EH (cell line): ENCODE results near the gene POLD2.

Experiments
- DNase-seq: peaks from one replicate; pipeline ENCODE4 v3.0.0-alpha.2; 2015; ENCODE audit warnings: low read depth

POLD2 gene

DNA sequence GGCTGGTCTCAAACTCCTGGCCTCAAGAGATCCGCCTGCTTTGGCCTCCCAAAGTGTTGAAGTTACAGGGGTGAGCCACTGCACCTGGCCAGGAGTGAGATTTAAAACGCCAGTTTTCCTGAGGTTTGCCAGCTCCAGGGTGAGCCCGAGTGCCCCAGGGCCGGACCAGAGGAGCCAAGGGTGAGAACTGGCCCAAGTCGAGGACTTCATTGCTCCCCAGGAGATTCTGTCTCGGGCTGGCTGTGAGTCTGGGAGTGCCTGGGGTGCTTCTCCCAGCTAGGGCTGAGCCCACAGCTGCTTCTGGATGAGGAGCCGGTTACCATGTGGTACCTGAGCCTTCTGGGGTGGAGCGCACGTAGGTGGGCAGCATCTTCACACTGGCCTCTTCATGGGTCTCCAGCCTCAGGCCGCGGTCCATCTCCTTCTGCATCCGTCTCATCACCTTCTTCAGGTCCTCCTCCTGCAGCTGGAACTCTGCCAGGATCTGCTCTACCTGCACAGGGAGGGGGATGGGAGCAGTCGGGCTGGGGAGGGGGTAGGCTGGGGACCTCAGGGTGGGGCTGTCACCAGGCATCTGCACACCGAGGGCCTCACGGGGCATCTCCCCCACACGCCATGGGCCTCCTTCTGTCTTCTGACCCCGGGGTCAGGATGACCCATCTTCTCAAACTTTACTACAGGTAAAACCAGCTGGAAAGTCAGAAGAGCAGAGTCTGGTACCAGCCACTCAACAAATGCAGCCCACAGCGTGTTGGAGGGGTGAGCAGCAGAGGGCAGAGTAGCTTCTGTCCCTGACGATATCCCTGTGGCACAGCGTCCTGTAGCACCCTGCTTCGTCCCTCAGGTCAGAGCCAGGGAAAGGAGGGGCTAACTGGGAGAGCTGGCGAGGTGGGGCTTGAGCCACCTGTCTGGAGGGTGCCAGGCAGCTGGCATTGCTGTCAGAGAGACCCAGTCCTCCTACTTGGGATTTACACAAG is 29.9 kb upstream of the POLD2 start:
- no peak for DNase-seq

DNA sequence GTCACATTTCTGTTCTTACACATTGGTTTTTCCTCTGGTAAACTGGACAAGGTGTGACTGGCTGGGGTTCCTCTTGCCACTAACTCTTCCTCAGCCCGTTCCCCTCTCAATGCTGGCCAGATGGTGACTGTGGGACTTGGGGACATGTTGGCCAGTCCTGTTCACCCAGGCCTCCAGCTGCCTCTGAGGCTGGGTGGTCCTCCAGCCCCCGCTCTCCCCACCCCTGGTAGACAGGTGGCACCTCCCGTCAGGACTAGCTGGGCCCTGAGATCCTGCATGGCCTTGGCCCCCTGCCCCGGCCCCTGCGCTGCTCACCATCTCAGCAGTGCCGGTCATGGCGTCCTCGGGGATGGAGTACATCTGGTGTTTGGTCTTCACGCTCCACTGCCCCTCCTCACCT is 28.6 kb upstream of the POLD2 start:
- DNase-seq, result no peak

DNA sequence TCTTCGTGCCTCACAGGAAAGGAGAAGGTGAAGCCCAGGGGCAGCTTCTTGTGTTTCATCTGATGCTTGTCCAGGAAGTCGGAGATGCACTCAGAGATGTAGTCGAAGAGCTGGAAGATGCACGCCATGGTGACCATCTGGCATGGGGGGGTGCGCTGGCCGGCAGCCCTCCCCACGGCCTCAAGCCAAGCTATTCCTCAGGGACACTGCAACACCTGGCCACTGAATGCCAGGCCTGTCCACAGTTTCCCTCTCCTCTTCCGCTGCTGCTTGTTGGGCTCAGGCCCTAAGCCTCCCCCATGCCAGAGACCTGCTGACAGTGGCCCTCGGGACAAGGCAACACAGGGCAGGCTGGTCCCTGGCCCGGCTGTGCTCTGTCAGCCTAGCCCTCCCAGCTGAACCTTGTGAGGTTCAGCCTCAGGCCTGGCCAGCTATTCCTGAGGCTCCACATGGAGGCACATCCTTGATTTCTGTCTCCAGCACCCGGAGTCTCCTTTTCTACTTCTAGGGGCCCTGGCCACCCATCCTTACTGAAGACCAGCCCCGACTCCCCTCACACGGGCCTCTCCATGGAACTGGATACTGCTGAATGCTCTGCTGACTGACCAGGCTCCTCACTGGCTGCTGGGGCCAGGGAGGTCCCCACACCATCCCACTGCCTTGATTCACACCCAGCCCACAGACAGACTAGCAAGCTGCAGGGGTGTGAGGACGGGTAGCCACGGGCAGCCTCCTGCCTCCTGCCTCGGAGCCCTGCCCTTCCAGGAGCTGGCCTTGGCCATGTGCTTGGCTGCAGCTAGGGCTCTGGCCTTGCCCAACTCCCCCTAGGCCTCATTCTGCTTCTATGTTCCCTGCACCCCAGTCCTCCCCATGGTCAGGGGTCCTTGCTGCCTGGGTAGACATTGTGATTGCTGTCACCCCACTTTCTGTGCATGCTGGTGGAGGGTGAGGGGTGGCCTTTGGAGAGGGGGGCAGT is 27.9 kb upstream of the POLD2 start:
- DNase-seq, result no peak

- DNase-seq, result no peak
These were observed 27.1 kb upstream of the POLD2 start for GRCh38 chr7:44150466-44150832.

DNA sequence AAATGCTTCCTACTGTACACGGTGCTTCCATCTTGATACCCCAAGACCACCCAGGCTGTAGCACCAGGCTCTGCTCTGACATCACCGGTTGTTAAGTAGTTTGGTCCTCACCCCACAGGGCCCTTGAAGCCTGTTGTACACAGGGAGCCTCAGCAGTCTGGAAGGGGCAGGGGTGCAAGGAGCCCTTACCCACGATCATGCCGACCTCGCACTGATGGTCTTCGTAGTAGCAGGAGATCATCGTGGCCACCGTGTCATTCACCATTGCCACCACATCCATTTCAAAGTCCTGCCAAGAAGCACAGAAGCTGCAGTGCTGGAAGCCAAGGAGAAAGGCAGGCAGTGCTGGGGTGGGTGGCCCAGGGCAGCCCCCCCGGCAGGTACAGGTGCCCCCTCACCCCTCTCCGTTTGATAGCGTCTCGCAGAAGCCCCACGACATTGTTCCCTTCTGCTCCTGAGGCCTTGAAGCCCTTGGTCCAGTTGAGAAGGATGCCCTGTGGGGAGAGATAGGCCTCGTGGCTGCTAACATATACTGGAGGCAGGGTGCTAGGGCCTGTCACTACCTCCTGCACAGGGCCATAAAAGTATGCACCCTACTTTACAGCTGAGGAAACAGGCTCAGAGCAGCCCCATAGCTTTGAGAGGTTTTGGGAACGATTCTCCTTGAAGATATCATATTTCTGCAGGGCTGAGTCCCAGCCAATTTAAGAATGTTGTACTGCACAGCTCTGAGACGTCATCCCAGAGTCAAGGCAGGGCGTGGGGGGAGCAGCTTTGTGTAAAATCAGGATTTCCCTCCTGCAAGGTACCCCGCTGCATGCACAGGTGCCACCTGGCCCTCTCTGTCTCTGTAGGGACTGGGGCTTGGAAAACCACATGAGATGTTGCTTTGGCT is 26.5 kb upstream of the POLD2 start:
- peak; percentile 23 for DNase-seq

- DNase-seq, result no peak
These were observed 25.7 kb upstream of the POLD2 start for GRCh38 chr7:44148961-44149536.

GRCh38 chr7:44148166-44148565 is 24.8 kb upstream of the POLD2 start:
- no peak for DNase-seq

DNA sequence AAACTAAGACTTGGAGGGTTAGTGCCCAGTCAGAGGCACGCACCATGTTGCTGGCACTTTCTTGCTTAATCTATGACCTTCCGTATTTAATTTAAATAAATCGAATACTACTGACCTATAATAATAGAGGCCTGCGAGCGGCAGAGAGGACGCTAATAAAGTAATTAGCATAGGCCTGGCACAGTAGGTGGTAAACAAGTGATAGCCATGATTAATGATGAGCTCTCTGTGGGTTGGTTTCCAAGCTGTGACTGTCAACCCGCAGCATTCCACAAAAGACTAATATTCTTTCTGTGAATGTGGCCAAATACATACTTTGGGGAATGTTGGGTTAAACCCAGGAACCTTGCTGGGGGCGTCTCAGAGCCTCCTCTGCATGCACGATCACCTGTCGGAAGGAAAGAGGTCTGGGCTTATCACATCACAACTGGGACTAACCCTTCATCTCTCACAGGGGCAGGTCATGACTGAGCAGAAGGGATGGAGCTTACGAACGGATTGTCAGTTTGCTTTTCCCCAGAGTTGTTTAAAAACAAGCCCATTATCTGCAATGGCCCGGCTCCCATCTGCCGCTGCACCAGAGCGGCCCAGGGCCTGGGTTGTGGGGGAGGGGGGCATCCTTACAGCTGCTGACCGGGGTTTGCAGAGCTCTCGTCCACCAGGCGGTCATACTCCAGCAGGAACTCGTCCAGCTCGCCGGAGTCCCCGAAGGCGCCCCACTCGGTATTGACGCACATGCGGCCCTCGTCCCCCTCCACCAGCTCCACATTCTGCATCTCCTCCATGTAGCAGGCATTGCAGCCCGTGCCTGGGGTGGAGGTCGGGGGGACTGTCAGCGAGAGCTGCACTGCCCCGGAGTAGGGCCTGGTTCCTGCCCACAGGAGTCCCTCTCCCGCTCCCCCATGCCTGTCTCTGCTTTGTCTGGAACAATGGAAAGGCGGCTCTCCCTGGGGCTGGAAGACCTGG is 24.0 kb upstream of the POLD2 start:
- DNase-seq, result no peak

DNA sequence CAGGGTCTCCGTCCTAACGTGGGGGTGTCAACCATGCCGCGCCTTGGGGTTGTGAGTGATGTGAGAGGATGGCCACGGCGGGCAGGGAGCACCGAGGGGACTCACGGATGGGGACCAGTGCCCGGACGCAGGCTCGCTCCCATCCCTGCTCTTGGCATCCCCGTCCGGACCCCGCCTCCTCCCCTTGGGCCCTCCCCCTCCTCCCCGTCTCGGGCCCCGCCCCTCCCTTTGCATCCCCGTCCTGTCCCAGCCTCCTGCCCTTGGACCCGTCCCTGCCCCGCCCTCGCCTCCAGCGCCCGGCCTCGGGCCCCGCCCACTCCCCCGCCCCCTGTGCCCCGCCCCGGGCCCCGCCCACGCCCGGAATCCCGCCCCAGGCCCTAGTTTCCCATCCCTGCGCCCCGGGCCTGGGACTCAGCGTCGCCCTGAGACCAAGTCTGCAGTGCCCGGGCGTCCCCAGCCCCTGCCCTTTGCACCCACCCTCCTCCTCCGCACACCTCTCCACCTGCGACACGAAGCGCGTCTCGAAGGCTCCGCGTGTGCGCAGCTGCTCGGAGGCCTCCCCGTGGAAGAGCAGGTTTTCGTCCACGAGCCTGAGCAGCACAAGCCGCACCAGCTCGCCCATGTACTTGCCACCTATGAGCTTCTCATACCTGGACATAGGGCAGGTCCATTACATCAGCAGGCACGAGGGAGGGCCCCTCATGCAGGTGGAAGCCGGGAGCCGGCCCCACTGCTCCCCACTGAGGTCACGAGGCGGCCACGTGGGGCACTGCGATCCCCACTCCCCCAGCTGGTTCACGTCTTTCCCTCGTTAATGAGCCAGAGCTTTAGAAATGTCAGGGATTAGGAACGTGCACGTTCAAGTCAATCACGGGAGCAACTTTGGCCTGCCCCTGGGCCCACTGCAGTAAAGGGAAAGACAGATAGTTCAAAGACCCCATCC is 22.9 kb upstream of the POLD2 start:
- DNase-seq, result peak; percentile 80

DNA sequence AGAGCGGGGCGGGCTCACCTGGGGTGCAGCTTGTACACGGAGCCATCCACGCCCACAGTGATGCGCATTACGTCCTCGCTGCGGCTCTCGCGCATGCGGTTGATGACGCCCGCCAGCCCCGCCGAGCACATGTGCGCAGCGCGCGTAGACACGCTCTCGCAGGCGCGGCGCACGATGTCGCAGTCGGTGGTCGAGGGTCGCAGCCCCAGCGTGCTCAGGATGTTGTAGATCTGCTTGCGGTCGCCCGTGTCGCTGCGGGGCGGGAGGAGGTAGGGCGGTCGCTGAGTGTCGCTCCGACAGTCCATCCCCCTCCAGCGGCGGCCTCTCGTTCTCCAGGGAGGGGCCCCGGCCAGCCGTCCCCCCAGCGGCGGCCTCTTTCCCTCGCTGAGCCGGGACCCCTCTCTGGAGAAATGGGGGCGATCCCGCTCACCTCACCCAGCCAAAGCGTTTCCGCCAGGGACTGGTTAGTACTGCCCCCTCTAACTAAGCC is 22.2 kb upstream of the POLD2 start:
- DNase-seq, result no peak

DNA sequence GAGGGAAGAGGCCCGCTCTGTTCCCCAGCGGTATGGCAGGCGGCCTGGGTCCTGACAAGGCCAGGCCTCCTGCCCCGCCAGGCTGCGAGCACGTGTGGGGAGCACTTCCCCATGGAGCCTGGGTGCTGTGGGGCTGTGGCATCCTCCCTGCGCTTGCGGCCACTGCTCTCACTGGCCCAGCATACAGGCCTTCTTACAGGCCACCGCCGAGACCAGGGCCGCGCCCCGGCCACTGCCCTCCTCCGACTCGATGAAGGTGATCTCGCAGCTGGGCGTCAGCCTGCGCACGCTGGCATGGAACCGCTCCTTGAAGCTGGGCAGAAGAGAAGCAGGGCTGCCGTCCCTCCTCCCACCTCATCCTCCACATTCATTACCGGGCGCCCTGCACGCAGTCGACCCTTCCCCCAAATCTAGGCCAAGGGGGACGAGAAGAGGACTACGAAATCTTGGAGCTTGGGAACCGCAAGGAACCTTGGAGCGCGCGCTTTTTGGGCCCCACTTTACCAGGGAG is 21.7 kb upstream of the POLD2 start:
- no peak for DNase-seq

DNA sequence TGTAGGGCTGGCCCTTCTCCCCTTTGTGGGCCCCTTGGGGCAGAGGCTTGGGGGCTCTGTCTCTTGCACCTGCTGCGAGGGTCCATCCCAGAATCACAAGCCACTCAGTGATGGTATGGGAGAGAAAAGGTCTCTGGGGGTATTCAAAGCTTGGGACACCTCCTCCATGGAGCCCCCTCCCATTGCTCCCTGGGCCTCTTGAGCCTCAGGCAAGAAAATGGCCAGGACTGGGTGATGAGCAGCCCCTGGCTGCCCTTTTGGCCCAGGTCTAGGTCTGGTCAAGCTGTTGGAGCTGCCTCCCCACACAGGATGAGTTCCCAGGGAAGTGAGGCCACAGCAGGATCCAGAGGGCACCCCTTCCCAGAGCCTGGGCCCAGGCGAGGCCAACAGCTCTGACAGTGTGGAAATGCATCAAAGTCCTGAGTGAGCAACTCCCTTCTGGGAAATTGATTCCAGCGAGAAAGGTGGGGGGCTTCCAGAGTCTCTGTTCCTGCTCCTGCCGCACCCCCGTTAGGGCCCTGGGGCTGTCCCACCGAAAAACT is 21.1 kb upstream of the POLD2 start:
- DNase-seq, result no peak

DNA sequence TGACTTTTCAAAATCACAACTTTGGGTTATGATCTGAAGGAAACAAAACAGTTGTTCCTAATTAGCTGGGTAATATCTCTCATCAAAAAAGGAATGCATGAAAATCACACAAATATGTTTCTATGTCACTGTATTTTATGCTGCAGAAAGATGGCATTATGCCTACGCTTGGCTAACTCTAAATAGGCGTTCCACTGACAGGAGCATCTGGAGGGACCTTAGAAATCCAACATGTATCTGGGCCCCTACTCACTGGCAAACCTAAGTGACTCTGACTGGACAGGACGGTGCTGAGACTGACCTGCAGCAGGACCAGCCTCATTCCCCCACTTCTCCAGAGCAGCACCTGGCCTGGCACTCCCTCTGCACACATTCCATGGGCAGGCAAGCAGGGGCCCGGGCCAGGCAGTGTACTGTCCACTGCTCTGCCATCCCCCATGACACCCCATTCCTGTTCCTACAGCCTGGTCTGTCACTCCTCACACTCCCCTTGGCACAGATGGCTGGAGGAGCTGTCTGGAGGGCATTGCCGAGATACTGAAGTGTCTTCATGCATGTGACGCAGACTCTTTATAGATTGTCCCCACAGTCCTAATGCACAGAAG is 20.4 kb upstream of the POLD2 start:
- DNase-seq, result peak; percentile 24

- DNase-seq, result no peak
These were observed 18.7 kb upstream of the POLD2 start for GRCh38 chr7:44142028-44142427.

DNA sequence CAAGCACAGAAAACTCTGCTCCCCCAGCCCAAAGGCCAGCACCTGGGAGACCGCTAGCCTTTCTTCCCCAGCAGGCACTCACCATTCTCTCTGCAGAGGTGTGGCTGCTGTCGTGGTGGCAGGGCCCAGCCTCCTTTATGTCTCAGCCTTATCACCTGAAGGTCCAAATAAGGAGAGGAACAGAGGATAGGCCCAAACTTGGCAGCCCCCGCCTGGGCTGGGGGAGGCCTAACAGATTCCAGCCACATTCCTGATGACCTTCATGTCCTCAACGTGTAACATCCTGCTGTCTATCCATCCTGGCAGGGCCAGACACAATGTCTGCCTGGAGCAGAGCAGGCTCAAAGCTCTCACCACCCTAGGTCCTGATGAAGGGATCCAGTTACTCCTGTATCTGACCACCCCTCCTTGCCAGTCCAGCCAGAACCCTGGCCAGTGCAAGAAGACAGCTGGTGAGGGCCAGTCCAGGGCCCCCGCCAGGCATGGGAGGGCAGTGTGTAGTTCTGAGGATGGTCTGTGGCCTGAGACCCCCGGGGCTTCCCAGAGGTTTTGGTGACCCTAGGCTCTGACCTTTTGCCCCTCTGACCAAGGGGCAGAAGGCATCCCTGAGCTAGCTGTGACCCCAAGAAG is 18.0 kb upstream of the POLD2 start, which contains the start of gene MYL7:
Gene MYL7 (minus strand): TSS at position 112 of the 630 bp plus-strand sequence. CDS start 27 bp downstream, at position 85.
- DNase-seq, result no peak

DNA sequence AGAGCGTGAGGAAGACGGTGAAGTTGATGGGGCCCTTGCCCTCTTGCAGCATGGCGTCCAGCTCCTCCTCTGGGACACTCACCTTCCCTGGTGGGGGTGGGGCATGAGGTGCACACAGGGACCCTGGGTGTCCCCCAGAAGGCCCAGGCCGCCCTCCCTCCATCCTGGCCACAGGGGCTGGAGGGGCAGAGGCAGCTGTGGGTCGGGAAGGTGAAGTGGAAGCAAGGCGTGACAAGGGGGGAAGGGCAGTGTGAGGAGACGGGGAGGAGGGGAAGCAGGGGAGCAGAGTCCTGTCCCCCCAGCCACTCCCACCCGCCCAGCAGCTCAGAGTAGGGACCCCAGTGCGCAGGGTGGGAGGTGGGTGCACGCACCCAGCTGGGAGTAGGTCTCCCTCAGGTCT is 17.0 kb upstream of the POLD2 start:
- DNase-seq, result no peak

- no peak for DNase-seq
These were observed 16.1 kb upstream of the POLD2 start for GRCh38 chr7:44139311-44140010.
